ENCODE results near the gene H2BK1. TPM values are rescaled to one million over a fixed set of nuclear protein-coding genes. Genes with fewer than 3 reads are reported as not detected.

H2BK1 gene
- total RNA-seq, 1 donor from 2014 or later, result not detected

DNA sequence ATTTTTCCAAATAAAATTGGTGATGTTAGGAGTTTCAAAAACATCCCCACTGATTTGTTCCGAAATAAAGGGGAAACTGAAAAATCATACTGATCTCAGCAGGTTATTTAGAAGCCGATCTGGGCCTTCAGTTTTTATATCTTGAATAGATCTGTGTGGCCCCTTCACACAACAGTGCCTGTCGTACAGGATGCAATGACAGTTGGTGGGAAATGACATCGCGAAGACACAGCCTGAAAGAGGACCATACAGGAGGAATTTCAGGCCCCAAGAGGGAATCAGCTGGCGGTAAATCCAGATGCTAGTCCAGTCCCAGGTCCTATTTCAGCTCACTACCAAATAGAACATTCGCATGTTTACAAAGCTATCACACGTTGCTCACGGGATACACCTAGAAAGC, 3.0 kb downstream of the H2BK1 start:
- no peaks in the 10 kb centered on the region for H3K9me3 Mint-ChIP-seq
- no peaks in the 10 kb centered on the region for H3K36me3 Mint-ChIP-seq (ENCODE audit: low read depth)
- peaks cover 13% of the 10 kb centered on the region for H3K27me3 Mint-ChIP-seq (ENCODE audit: low read depth)
- TF ChIP-seq CTCF (conservative IDR thresholded peaks at IDR 0.05), result no peak
- H3K4me1 Mint-ChIP-seq, result no peaks in the 10 kb centered on the region
- no peak overlapping the region for H3K27ac Mint-ChIP-seq (ENCODE audit: unreplicated experiment)
- no peak for DNase-seq (ENCODE audit: low read depth, low spot score)
- no peak overlapping the region for H3K4me3 Mint-ChIP-seq

DNA sequence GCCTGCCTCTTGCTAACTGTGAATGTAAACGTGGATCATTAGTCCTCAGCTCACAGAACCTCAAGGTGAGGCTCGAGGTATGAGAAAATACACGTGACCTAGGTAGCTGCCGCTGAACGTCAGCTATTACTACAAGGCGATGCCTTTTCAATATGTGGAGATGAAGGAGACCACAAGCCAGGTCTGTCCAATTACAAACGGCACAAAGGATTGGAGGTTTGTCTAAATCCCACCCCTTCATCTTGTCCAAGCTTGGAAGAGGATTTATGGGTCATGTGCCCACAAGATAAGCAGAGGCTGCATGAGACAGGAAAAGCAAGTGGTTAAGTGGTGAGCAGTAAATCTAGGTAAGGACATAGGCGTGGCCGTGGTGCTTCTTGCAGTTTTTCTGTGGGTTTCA, 3.4 kb downstream of the H2BK1 start:
- Mint-ChIP-seq H3K27me3 (ENCODE audit: low read depth) (peaks cover 13% of the 10 kb centered on the region), H3K27ac (ENCODE audit: unreplicated experiment) (no peak overlapping the region), H3K4me1 (no peaks in the 10 kb centered on the region), H3K4me3 (no peak overlapping the region), H3K9me3 (no peaks in the 10 kb centered on the region), H3K36me3 (ENCODE audit: low read depth) (no peaks in the 10 kb centered on the region)
- no peak for TF ChIP-seq CTCF (conservative IDR thresholded peaks at IDR 0.05)
- no peak for DNase-seq (ENCODE audit: low read depth, low spot score)

DNA sequence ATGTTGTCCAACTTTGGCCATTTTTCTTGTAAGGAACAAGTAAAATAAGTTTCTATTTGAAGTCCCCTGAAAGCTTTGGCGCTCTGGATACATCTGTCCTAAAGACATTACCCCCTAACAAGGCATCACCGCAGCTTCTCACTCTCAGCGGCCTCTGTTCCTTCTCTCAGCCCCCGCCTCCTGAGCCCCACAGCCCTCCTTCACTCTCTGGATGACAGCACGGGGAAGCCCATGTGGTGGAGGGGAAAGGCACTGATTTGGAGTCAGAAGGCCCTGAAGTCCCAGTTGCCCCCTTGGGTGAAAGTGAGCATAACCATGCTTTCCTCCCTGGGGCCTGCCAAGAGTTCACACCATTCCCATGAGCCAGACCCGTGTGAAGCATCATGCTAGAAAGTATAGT, 4.6 kb downstream of the H2BK1 start:
- no peak for DNase-seq (ENCODE audit: low read depth, low spot score)
- Mint-ChIP-seq H3K4me3 (no peak overlapping the region), H3K4me1 (no peaks in the 10 kb centered on the region), H3K27ac (ENCODE audit: unreplicated experiment) (no peak overlapping the region), H3K36me3 (ENCODE audit: low read depth) (no peaks in the 10 kb centered on the region), H3K9me3 (no peaks in the 10 kb centered on the region), H3K27me3 (ENCODE audit: low read depth) (peaks cover 13% of the 10 kb centered on the region)
- no peak for TF ChIP-seq CTCF (conservative IDR thresholded peaks at IDR 0.05)

- Mint-ChIP-seq H3K9me3 (no peaks in the 10 kb centered on the region), H3K27ac (ENCODE audit: unreplicated experiment) (no peak overlapping the region), H3K36me3 (ENCODE audit: low read depth) (no peaks in the 10 kb centered on the region), H3K4me3 (no peak overlapping the region), H3K4me1 (no peaks in the 10 kb centered on the region), H3K27me3 (ENCODE audit: low read depth) (peaks cover 13% of the 10 kb centered on the region)
- DNase-seq (ENCODE audit: low read depth, low spot score), result no peak
- TF ChIP-seq CTCF (conservative IDR thresholded peaks at IDR 0.05), result no peak
These were observed 5.8 kb downstream of the H2BK1 start for GRCh38 chr7:151204383-151205032.

GRCh38 chr7:151202836-151203235, 7.5 kb downstream of the H2BK1 start:
- no peak overlapping the region for H3K4me3 Mint-ChIP-seq
- H3K36me3 Mint-ChIP-seq (ENCODE audit: low read depth), result no peaks in the 10 kb centered on the region
- H3K4me1 Mint-ChIP-seq, result no peaks in the 10 kb centered on the region
- no peak for DNase-seq (ENCODE audit: low read depth, low spot score)
- H3K9me3 Mint-ChIP-seq, result no peaks in the 10 kb centered on the region
- peak overlapping the region; percentile 57 for H3K27ac Mint-ChIP-seq (ENCODE audit: unreplicated experiment)
- H3K27me3 Mint-ChIP-seq (ENCODE audit: low read depth), result peaks cover 10% of the 10 kb centered on the region
- no peak for TF ChIP-seq CTCF (conservative IDR thresholded peaks at IDR 0.05)
